RWPE1 (cell line): ENCODE measurements around the gene CARHSP1.
"Not testable (repeated sequence)": the region's sequence is repeated elsewhere in the genome, so short reads cannot be mapped to it uniquely, and the experiment has no call there.

Experiments
- CTCF ChIA-PET: fragments of 350-600 bp; sonication (Branson Sonifier 250); formaldehyde crosslinking; extraction: SDS; loops from one replicate; lab custom pipeline; 2021; lab: Yijun Ruan, JAX
- POLR2A ChIA-PET: fragments of 400-600 bp; formaldehyde crosslinking; extraction: SDS; loops from one replicate; lab custom pipeline; 2020; ENCODE audit warnings: antibody characterized with exemption; ENCODE audit not compliant: low non-redundant PET; lab: Yijun Ruan, JAX
- DNase-seq: peaks from one replicate; pipeline ENCODE4 v3.0.0; 2012; ENCODE audit warnings: low spot score
- H3K27ac ChIP-seq: fragments of 450-650 bp; 2 replicates; pipeline ENCODE4 v1.5.1; 2017
- TF ChIP-seq, protein P1 (sequence below): fragments of 450-650 bp; conservative IDR thresholded peaks from 2 replicates; pipeline ENCODE4 v1.5.1; 2017; ENCODE audit warnings: low read depth, mild to moderate bottlenecking

The CARHSP1 gene

GRCh38 chr16:8882725-8883377 is 14.0 kb upstream of the CARHSP1 start:
- DNase-seq: no peak
- ChIA-PET CTCF (no interaction called here), POLR2A (no interaction called here)
- TF ChIP-seq, protein P1, sequence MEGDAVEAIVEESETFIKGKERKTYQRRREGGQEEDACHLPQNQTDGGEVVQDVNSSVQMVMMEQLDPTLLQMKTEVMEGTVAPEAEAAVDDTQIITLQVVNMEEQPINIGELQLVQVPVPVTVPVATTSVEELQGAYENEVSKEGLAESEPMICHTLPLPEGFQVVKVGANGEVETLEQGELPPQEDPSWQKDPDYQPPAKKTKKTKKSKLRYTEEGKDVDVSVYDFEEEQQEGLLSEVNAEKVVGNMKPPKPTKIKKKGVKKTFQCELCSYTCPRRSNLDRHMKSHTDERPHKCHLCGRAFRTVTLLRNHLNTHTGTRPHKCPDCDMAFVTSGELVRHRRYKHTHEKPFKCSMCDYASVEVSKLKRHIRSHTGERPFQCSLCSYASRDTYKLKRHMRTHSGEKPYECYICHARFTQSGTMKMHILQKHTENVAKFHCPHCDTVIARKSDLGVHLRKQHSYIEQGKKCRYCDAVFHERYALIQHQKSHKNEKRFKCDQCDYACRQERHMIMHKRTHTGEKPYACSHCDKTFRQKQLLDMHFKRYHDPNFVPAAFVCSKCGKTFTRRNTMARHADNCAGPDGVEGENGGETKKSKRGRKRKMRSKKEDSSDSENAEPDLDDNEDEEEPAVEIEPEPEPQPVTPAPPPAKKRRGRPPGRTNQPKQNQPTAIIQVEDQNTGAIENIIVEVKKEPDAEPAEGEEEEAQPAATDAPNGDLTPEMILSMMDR: no peak
- no peak overlapping the region for H3K27ac ChIP-seq

- POLR2A ChIA-PET: no interaction called here
- no peak for DNase-seq
- CTCF ChIA-PET: interaction anchor here (0.6 kb wide), 1 partner anchor 24 kb away, joined by 3 read pairs; no protein-coding TSS in a partner anchor
- H3K27ac ChIP-seq: no peak within 1 kb of the TSS
- TF ChIP-seq, protein P1: no peak
Measured at GRCh38 chr16:8882041-8882617, 13.3 kb upstream of the CARHSP1 start, which contains the start of gene LITAFD. TSS of gene LITAFD (plus strand) at chr16:8882351. CDS start at chr16:8884356, 2,005 bp downstream.

DNA sequence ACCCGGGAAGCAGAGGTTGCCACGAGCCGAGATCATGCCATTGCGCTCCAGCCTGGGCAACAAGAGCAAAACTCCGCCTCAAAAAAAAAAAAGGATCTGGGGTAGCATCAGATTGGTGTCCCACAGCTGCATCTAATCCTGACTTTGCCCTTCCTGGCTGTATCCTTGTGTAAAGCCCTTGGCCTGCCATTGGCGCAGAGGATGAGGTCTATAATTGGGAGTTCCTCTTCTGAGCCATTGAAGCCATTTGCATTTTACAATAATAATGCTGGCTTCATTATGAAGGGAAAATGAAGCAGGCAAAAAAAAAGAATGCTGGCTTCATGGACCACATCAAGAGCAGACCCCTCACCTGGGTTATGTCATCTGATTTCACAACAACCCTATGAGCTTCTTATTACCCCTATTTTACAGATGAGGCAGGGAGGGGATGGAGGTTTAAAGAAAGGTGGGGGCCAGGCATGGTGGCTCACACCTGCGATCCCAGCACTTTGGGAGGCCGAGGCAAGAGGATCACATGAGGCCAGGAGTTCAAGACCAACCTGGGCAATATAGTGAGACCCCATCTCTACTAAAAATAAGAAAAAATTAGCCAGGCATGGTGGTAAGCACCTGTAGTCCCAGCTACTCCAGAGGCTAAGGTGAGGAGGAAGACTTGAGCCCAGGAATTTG is 12.2 kb upstream of the CARHSP1 start:
- no peak for DNase-seq
- CTCF ChIA-PET: interaction anchor here (0.6 to 1.7 kb wide), 13 partner anchors 7 to 218 kb away, joined by 3 to 9 read pairs (median 5); partner anchors contain the start of gene CARHSP1
- POLR2A ChIA-PET: interaction anchor here (3.1 kb wide), 1 partner anchor 12 kb away, joined by 14 read pairs; the partner anchor contains the start of gene CARHSP1
- TF ChIP-seq, protein P1: no peak
- H3K27ac ChIP-seq: no peak overlapping the region

GRCh38 chr16:8878523-8878911 is 9.7 kb upstream of the CARHSP1 start:
- POLR2A ChIA-PET: interaction anchor here (3.1 kb wide), 1 partner anchor 10 kb away, joined by 14 read pairs; the partner anchor contains the start of gene CARHSP1
- DNase-seq: peak; percentile 89
- CTCF ChIA-PET: no interaction called here
- TF ChIP-seq, protein P1: no peak
- H3K27ac ChIP-seq: peak overlapping the region; percentile 77

- POLR2A ChIA-PET: interaction anchor here (3.1 kb wide), 1 partner anchor 9 kb away, joined by 14 read pairs; the partner anchor contains the start of gene CARHSP1
- DNase-seq: peak; percentile 62
- peak overlapping the region; percentile 77 for H3K27ac ChIP-seq
- CTCF ChIA-PET: no interaction called here
- TF ChIP-seq, protein P1: no peak
Measured at GRCh38 chr16:8877894-8878522, 9.2 kb upstream of the CARHSP1 start.

DNA sequence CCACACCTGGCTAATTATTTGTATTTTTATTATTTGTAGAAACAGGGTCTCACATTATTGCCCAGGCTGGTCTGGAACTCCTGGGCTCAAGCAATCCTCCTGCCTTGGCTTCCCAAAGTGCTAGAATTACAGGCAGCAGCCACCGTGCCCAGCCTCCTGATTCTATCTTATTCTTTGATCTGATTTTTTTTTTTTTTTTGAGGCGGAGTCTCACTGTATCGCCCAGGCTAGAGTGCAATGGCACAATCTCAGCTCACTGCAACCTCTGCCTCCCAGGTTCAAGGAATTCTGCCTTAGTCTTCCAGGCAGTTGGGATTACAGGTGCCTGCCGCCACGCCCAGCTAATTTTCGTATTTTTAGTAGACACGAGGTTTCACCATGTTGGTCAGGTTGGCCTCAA is 6.5 kb upstream of the CARHSP1 start:
- CTCF ChIA-PET, POLR2A ChIA-PET, H3K27ac ChIP-seq, DNase-seq: not testable (repeated sequence)
